A673 (cell line): ENCODE measurements around the gene ECSCR.
"Not testable (repeated sequence)": the region's sequence is repeated elsewhere in the genome, so short reads cannot be mapped to it uniquely, and the experiment has no call there.

Source experiments
- CTCF ChIP-seq: fragments of 300-800, 200-600 bp; sonication (generic); conservative IDR thresholded peaks from 2 replicates; pipeline ENCODE4 v1.5.1; 2017; ENCODE audit warnings: low read depth, mild to moderate bottlenecking, antibody characterized with exemption, low read length, moderate library complexity, mixed read lengths
- EZH2 ChIP-seq: fragments of 200-600 bp; sonication (generic); IDR thresholded peaks from 2 replicates; pipeline ENCODE4 v1.6.1; 2017; ENCODE audit warnings: borderline replicate concordance, low read depth, mild to moderate bottlenecking, mixed read lengths, antibody characterized with exemption, low read length; ENCODE audit not compliant: poor library complexity, severe bottlenecking

GRCh38 chr5:139482890-139483208 is 20.3 kb upstream of the ECSCR start:
- not testable (repeated sequence) for TF ChIP-seq CTCF, EZH2
